ENCODE results near the gene GPX6.
A peak's percentile ranks its signal among the peaks of the same experiment; 100 is the strongest.
"Not testable (repeated sequence)": the region's sequence is repeated elsewhere in the genome, so short reads cannot be mapped to it uniquely, and the experiment has no call there.

GPX6 gene

DNA sequence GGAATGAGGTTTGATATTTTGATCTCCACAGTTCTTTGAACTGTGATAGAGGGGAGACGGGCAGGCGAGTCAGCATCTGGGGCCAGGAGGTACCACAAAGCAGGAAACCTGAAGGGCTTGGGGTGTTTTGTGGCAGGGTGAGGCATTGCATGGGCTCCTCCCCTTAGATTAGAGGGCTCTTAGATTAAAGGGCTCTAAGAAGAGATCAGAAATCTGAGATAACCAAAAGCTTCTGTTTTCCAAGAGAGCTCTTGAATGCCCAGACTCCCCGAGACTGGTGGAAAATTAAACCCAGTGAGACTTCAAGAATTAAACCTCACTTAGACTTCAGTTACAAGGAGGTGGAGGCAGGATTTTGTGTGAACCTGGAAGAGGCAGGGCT lies 7.6 kb upstream of the GPX6 start:
- DNase-seq = peak; percentile 42

DNA sequence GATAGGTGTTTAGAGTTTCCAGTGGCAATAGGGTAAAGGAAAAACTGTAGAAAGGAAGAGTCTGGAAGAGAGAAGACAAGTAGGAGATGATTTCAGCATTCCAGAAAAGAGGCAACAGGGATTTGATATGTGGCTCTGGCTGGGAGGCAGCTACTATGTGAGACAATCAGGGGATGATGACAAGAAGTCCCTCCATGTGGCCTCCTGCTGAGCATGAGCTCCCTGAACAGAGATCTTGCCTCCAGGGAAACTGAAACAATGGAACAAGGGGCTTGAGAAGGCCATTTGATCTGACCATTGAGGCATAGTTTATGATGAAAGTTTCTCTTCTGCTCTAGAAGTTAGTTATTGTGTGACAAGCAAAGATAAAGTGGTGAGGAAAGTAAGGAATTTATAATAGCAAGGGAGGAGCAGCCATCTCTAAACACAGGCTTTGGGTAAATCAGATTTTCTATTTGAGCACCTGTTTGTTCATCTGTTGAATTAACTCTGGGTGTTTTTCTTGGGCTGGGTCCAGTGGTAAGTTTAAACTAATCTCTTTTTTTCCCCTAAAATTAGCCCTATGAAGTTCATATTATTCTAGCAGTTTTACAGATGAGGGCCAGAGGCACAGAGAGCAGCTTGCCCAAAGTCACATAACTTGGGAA lies 7.1 kb upstream of the GPX6 start:
- no peak for DNase-seq

DNA sequence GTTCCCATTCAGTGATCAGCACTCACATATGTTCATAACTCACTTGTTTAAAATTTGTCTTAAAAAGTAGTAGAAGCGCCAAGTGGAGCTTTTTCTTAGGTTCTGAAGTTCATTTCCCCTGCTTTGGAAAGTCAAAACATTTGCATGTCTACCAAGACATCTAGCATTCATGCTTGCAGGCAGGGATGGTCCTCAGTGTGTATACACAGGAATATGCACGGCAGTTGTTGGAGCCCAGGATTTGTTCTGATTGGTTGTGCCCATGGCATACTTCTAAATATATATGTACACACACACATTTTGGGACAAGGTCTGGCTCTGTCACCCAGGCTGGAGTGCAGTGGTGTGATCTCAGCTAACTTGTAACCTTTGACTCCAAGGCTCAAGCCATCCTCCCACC lies 2.4 kb upstream of the GPX6 start:
- no peak for DNase-seq

DNA sequence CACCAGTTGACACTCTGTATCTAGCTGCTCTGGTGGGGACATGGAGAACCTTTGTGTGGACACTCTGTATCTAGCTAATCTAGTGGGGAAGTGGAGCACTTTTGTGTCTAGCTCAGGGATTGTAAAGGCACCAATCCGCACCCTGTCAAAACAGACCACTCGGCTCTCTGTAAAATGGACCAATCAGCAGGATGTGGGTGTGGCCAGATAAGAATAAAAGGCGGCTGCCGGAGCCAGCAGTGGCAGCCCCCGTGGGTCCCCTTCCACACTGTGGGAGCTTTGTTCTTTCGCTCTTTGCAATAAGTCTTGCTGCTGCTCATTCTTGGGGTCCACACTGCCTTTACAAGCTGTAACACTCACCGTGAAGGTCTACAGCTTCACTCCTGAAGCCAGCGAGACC lies 3.2 kb downstream of the GPX6 start:
- DNase-seq = not testable (repeated sequence)

DNA sequence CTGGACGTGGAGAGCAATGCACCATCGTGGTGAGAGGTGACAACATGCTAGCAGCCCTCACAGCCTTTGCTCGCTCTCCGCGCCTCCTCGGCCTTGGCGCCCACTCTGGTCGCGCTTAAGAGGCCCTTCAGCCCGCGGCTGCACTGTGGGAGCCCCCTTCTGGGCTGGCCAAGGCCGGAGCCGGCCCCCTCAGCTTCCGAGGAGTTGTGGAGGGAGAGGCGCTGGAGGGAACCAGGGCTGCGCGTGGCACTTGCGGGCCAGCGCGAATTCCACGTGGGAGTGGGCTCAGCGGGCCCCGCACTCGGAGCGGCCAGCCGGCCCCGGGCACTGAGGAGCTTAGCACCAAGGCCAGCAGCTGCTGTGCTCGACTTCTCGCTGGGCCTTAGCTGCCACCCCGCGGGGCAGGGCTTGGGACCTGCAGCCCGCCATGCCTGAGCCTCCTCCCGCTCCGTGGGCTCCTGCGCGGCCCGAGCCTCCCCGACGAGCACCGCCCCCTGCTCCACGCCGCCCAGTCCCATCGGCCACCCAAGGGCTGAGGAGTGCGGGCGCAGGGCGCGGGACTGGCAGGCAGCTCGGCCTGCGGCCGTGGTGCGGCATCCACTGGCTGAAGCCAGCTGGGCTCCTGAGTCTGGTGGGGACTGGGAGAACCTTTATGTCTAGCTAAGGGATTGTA lies 3.8 kb downstream of the GPX6 start:
- DNase-seq = no peak

DNA sequence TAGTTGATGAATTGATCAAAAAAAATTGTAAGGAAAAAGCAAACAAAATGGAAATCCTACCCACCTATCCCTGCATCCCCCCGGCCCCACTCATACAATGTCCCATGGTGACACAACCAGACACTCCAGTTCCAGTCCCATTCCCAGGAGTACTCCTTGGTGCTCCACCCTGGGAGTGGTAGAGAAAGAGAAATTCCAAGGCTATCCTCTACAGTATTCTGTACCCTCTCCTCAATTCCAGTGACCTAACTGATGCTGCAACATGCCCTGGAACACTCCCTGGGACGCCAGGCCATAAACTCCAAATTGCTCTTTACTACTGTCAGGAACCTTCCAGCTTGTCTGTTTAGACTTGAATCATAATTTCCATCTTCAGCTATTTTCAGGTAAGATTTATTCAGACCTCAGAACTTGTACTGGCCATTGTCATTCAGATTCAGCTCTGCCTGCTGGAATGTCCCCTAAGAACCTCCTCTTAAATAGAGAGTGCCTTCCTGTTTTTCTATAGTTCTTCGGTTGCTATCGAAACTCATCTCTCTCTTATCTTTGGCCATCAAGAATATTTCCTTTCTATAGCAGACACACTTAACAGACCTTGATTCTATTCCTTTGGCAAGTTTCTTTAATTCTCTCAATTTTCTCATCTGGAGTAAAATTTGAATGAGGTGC lies 8.7 kb downstream of the GPX6 start:
- no peak for DNase-seq

DNA sequence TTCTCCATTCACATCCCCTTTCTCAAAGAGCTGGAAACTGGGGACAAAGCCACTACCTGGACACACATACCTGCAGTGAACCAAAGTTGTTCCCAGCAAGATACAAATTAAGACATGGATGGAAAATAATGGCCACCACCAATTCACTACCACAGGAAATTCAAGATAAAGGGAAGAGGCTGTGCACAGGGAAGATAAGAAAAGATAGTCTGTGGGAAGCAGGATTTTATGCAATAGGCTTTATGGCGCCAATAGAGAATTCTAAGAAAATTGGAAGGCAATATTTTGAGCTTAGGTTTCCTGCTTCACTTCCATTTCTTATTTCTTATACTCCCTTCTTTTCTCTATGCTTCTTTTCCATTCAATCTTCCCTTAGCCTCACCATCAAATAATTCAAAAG lies 9.9 kb downstream of the GPX6 start:
- no peak for DNase-seq

DNA sequence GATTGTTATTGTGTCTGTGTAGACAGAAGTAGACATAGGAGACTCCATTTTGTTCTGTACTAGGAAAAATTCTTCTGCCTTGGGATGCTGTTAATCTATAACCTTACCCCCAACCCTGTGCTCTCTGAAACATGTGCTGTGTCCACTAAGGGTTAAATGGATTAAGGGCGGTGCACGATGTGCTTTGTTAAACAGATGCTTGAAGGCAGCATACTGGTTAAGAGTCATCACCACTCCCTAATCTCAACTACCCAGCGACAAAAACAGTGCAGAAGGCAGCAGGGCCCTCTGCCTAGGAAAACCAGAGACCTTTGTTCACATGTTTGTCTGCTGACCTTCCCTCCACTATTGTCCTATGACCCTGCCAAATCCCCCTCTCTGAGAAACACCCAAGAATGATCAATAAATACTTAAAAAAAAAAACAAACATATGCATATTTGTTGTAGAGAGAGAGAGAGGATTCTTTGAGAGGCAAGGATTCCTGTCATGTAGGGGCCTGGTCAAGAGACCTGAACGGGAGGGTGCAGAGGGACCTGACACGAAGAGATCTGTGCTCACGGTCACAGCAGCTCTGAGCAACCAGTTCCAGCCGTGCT lies 12.8 kb downstream of the GPX6 start:
- DNase-seq = not testable (repeated sequence)

DNA sequence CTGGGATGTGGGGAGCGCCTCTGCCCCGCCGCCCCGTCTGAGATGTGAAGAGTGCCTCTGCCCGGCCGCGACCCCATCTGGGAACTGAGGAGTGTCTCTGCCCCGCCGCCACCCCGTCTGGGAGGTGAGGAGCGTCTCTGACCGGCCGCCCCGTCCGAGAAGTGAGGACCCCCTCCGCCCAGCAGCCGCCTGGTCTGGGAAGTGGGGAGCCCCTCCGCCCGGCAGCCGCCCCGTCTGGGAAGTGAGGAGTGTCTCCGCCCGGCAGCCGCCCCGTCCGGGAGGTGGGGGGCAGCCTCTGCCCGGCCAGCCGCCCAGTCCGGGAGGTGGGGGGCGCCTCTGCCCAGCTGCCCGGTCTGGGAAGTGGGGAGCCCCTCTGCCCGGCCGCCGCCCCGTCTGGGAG lies 13.5 kb downstream of the GPX6 start:
- not testable (repeated sequence) for DNase-seq

DNA sequence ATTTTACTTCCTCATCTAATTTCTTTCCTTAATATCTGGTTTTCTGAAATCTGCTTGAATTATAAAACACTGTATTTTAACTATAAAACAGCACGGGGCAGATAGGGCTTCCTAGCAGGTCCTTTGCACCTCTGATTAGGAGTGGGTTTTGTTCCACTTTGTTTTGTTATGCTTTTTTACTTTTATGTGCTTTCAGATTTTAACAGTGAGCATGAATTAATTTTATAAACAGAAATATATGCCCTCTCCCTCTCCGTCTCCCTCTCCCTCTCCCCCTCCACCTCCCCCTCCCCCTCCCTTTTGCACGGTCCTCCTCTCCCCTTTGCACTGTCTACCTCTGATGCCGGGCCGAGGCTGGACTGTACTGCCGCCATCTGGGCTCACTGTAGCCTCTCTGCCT lies 14.3 kb downstream of the GPX6 start:
- no peak for DNase-seq

DNA sequence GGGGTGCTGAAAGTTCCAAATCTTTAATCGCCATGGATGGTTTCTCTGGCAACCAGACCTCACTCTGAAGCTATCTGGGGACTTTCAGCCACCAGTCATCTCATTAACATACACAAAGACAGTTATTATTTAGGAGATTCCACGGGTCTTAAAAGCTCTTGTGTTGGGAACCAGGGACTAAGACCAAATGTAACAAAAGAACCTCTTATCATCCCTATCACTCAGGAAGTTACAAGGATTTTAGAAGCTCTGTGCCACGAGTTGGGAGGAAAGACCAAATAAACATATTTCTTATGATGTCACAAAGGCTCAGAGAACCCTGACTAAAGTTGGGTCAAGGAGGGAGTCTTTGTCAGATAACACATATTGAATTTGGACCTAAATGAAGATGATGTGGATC lies 17.7 kb downstream of the GPX6 start:
- DNase-seq = no peak

DNA sequence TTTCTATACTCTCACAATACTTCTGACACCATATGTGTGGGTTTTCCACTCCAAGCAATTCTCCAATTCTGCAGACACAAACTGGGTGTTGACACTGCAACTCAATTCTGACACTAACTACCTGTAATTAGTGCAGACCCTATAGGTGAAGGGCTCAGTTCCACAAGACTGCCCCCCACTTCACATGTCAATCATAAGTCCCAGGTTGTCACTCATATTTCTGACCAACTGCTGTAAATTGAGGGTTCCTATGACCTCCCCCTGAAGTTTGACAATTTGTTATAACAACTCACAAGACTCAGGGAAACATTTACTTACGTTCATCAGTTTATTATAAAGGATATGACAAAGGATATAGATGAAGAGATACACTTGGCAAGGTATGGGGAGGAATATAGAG lies 18.3 kb downstream of the GPX6 start:
- no peak for DNase-seq

DNA sequence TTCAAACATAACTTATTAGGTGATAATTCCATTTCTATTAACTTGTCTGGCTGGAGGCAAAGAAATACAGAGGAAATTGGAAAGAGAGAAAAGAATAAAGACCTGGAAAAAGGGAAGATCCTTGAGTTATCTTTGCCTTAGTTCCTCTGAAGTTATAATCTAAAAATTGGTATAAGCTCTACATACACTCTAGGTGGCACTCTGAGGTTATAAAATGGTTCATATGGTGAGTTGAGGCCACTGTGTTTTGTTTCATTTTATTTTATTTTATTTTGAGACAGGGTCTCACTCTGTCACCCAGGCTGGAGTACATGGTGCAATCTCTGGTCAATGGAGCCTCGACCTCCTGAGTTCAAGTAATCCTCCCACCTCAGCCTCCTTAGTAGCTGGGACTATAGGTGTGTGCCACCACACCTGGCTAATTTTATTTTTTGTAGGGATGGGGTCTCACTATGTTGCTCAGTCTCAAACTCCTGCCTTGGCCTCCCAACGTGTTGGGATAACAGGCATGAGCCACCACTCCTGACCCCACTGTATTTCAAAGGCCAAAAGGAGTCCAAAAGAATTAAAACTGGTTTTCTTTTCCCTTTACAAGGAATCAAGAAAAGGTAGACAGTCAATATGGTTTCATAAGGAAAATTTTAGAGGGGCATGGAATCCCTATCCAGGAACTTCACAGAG lies 19.4 kb downstream of the GPX6 start:
- no peak for DNase-seq

DNA sequence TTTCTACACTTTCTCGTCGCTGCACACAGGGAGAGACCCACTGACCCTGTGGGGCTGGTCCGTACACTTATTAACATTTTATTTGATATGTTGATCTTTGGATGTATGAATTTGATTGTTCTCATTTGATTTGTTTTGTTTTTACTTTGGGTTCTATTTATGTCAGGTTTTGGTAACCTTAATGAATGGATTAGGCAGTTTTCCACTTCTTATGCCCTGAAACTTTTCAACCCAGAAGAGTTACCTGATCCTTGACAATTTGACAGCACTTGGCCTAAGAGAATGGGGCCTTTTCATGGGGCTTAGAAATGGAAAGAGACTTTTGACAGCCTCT lies 23.6 kb downstream of the GPX6 start:
- DNase-seq = no peak

DNA sequence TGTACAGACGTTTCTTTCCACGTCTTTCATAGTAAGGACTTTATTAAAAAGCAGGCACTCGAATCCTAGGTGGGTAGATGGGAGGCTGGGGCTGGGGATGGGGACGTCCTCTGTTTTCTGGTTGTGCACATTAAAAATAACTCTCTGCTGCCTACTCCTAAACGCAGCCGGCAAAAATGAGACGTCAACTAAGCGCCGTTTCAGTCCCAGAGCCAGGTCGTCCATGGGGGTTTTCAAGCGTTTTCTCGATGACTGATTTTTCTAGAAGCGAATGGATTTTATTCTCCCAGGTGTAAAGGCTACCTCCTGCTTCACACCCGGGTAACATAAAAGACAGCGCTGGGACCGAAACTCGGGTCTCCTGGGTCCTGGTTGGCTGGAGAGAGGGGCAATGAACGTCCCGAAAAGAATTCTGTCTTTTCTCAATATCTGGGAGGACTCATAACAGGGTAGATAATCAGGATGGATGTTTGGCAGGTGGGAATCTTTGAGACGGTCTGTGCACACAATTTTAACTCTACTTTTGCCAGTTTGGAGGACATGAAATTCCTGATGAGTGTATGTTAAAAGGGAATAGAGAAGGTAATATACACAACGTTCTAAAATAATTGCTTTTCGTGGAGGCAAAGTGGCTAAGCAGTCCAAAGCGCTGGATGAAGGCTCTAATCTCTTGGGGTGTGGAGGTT lies 25.2 kb downstream of the GPX6 start:
- no peak for DNase-seq

DNA sequence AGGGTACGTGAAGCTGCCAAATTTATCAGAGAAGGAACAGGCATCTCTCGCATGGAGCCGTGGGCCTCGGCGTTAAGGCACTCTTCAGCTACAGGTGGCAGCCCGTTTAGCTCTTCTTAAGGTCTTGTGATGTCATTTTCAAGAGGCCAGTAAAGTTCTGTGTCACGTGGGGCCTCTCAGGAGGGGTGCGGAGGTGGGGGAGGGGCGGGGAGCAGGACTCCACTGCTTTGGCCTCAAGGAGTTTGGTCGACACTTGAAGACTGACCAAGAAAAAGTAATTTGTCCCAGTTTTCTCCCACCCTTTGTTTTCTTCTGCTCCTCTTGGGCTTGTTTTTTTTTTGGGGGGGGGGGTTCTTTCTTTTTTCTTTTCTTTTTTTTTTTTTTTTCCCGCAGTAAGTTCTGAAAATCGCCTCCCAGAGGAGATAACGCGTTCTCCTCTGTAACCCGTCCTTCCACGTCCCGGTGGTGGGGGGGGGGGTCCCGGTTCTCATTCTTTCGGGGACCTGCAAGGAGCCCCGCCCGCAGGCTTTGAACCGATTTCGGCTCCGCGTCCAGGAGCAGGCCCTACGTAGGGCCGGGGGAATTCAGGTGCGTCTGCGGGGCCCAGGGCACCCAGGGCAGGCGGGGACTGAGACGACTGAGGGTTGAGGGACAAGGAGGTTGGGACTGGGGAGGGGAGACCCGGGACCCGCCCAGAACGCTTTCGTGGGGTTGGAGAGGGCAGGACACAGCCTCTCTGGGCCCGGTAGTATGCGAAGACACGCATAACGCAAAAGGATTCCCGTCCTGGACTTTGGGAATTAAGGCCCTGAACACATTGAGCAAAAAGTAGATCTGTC lies 26.0 kb downstream of the GPX6 start:
- DNase-seq = no peak

DNA sequence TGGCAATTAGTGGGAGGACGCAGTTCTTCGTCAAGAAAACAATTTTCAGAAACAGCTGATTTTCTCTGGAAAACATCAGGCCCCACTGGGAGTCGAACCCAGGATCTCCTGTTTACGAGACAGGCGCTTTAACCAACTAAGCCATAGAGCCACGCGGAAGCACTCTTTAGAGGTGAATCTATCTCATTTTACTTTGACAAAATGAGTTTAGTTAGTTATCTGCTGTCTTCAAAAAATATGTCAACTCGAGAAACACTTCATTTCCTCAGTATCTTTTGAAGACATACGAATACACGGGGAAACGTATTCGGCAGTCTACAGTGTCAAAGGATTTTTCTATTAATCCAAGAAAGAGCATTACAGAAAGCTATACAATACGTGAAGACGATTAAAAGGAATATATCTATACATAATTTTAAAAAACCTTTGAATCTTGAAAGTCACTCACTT lies 26.7 kb downstream of the GPX6 start:
- DNase-seq = no peak

DNA sequence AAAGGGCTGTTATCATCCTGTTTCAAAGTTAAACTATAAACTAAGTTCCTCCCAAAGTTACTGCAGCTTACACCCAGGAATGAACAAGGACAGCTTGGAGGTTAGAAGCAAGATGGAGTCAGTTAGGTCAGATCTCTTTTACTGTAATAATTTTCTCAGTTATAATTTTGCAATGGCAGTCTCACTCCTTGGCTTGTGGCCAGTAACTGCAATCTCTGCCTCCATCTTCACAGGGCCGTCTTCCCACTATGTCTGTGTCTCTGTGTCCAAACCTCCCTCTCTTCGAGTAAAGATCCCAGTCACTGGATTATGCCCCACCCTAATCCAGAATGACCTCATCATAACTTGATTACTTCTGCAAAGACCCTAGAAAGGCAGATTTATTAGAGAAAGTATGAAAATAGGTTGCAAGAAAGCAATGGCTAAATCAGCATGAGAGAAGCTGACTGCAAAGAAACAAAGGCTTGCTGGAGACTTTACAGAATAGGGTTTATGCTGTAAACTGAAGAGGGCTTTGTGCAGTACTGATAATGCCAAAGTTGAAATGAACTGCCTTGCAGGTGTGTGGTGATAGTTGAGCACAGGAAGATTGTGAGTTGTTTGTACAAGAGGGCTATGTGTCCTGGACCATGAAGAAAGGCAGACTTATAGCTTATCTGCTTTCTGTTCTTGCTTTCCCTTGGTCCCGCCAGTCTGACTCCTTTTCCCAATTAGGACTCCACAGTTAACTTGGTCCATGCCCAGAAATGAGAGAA lies 28.4 kb downstream of the GPX6 start:
- DNase-seq = no peak

DNA sequence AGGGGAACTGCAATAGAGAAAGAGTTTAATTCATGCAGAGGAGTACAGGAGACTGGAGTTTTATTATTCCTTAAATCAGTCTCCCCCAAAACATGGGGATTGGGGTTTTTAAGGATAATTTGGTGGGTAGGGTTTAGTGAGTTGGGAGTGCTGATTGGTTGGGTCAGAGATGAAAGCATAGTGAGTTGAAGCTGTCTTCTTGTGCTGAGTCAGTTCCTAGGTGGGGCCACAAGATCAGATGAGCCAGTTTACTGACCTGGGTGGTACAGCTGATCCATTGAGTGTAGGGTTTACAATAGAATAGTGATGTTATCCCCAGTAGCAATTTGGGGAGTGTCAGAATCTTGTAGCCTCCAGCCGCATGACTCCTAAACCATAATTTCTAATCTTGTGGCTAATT lies 29.1 kb downstream of the GPX6 start:
- DNase-seq = no peak

DNA sequence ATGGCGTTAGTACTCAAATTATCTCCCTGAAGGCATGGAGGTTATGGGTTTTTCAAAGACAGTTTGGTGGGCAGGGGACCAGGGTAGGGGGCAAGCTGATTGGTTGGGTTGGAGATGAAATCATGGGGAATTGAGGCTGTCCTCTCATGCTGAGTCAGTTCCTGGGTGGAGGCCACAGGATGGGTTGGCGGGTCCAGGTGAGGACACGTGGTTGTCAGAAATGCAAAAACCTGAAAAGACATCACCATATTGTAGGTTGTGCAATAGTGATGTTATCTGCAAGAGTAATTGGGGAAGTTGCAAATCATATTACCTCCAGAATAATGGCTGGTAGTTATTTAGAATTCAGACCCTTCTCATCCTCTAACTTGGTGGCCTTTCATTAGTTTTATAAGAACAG lies 30.1 kb downstream of the GPX6 start:
- DNase-seq = no peak

DNA sequence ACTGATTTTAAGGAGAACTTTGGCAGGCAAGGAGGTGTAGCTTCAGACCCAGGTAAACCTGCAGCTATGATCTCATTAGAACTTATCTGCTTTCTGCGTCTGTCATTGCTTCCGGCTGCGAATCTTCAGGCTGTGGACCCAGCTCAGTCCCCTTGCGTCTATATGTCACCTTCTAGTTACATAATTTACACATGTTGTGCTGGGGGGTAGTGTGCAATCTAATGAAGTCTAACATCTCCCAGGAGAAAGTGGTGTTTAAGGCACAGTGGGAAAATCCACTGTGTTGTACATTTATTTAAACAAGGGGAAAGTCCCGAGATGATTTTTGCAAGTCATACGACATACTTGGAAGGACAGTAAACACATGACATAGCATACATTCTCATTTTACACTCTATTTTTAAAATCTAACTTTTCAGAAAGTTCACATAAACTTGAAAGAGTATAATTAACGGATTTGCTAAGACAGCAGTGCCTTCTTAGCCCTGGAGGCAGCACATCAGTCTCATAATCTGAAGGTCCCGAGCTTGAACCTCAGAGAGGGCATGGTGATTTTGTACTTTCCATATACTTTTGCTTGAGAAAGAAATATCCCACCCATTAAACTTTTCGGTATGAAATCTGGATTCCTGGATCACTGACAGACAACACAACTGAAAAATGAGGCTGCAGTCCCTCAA lies 35.2 kb downstream of the GPX6 start:
- no peak for DNase-seq

Data from central memory CD4-positive, alpha-beta T cell (primary cell).